HEK293 (cell line): ENCODE results near the gene TRPC4AP.

Experiments used
- CTCF ChIA-PET: fragments of 350-600 bp; formaldehyde crosslinking; extraction: SDS; loops from one replicate; lab custom pipeline; 2021; ENCODE audit warnings: antibody characterized with exemption; lab: Yijun Ruan, JAX
- POLR2A ChIA-PET: fragments of 300-600 bp; formaldehyde crosslinking; extraction: SDS; loops from one replicate; lab custom pipeline; 2020; ENCODE audit warnings: antibody characterized with exemption, inconsistent platforms; lab: Yijun Ruan, JAX
- H3K27ac ChIP-seq: fragments of 200-500 bp; sonication (Bioruptor generic); 2 replicates; pipeline ENCODE4 v1.5.1; 2014; ENCODE audit warnings: low read depth, low read length, control low read depth, inconsistent platforms; ENCODE audit errors: extremely low read depth
- H3K36me3 ChIP-seq, 2 experiments: fragments of 200-500 bp in 1 of 2; sonication (Bioruptor generic) in 1 of 2; 1 replicate in 1 of 2; 2 replicates in 1 of 2; pipeline ENCODE4 v1.5.1; 2014 to 2017; ENCODE audit warnings: inconsistent platforms in 2 of 2, low read length in 2 of 2; ENCODE audit not compliant: control insufficient read depth in 2 of 2, insufficient read depth in 1 of 2
- H3K4me1 ChIP-seq: fragments of 200-500 bp; sonication (Bioruptor generic); 2 replicates; pipeline ENCODE4 v1.5.1; 2014; ENCODE audit warnings: mild to moderate bottlenecking, low read length, inconsistent platforms; ENCODE audit not compliant: control insufficient read depth, insufficient read depth
- H3K4me3 ChIP-seq: 2 replicates; pipeline ENCODE4 v1.5.1; 2011; ENCODE audit warnings: low read depth, mild to moderate bottlenecking, control low read depth, low read length, moderate library complexity
- H3K9me3 ChIP-seq: fragments of 200-500 bp; sonication (Bioruptor generic); 2 replicates; pipeline ENCODE4 v1.5.1; 2014; ENCODE audit warnings: low read depth, low read length, inconsistent platforms; ENCODE audit not compliant: control insufficient read depth, insufficient read depth
- EGR2 ChIP-seq: fragments of 450-650 bp; formaldehyde crosslinking; IDR thresholded peaks from 2 replicates; pipeline ENCODE4 v1.5.1; 2016; ENCODE audit warnings: low read depth, missing biosample characterization, missing genetic modification characterization
- GLIS2 ChIP-seq: fragments of 450-650 bp; formaldehyde crosslinking; IDR thresholded peaks from 2 replicates; pipeline ENCODE4 v1.5.1; 2016; ENCODE audit warnings: missing biosample characterization, missing genetic modification characterization
- OSR2 ChIP-seq: fragments of 450-650 bp; formaldehyde crosslinking; IDR thresholded peaks from 2 replicates; pipeline ENCODE4 v1.5.1; 2016; ENCODE audit warnings: missing biosample characterization, missing genetic modification characterization
- PRDM10 ChIP-seq: fragments of 450-650 bp; formaldehyde crosslinking; IDR thresholded peaks from 2 replicates; pipeline ENCODE4 v1.5.1; 2016; ENCODE audit warnings: missing biosample characterization, missing genetic modification characterization
- SP2 ChIP-seq: fragments of 450-650 bp; formaldehyde crosslinking; IDR thresholded peaks from 2 replicates; pipeline ENCODE4 v1.5.1; 2016; ENCODE audit warnings: missing biosample characterization, missing genetic modification characterization
- WT1 ChIP-seq: fragments of 450-650 bp; formaldehyde crosslinking; IDR thresholded peaks from 2 replicates; pipeline ENCODE4 v1.5.1; 2016; ENCODE audit warnings: missing biosample characterization, missing genetic modification characterization
- YY2 ChIP-seq: fragments of 450-650 bp; formaldehyde crosslinking; IDR thresholded peaks from 2 replicates; pipeline ENCODE4 v1.5.1; 2016; ENCODE audit warnings: missing biosample characterization, missing genetic modification characterization
- ZFP37 ChIP-seq: fragments of 450-650 bp; formaldehyde crosslinking; IDR thresholded peaks from 2 replicates; pipeline ENCODE4 v1.5.1; 2016; ENCODE audit warnings: missing biosample characterization, missing genetic modification characterization
- ZFP69B ChIP-seq: fragments of 450-650 bp; formaldehyde crosslinking; IDR thresholded peaks from 2 replicates; pipeline ENCODE4 v1.5.1; 2016; ENCODE audit warnings: missing biosample characterization, missing genetic modification characterization
- ZNF112 ChIP-seq: fragments of 450-650 bp; formaldehyde crosslinking; IDR thresholded peaks from 2 replicates; pipeline ENCODE4 v1.5.0; 2017; ENCODE audit warnings: missing biosample characterization, missing genetic modification characterization
- ZNF157 ChIP-seq: fragments of 450-650 bp; formaldehyde crosslinking; IDR thresholded peaks from 2 replicates; pipeline ENCODE4 v1.5.1; 2016; ENCODE audit warnings: missing biosample characterization, missing genetic modification characterization
- ZNF16 ChIP-seq: fragments of 450-650 bp; formaldehyde crosslinking; IDR thresholded peaks from 2 replicates; pipeline ENCODE4 v1.5.1; 2016; ENCODE audit warnings: low read depth, missing biosample characterization, missing genetic modification characterization
- ZNF175 ChIP-seq: fragments of 450-650 bp; formaldehyde crosslinking; IDR thresholded peaks from 2 replicates; pipeline ENCODE4 v1.5.1; 2016; ENCODE audit warnings: missing biosample characterization, missing genetic modification characterization
- ZNF23 ChIP-seq: fragments of 450-650 bp; formaldehyde crosslinking; IDR thresholded peaks from 2 replicates; pipeline ENCODE4 v1.5.1; 2016; ENCODE audit warnings: missing biosample characterization, missing genetic modification characterization, borderline replicate concordance
- ZNF416 ChIP-seq: fragments of 450-650 bp; formaldehyde crosslinking; IDR thresholded peaks from 2 replicates; pipeline ENCODE4 v1.5.1; 2016; ENCODE audit warnings: missing biosample characterization, missing genetic modification characterization
- ZNF548 ChIP-seq: fragments of 450-650 bp; formaldehyde crosslinking; IDR thresholded peaks from 2 replicates; pipeline ENCODE4 v1.5.1; 2016; ENCODE audit warnings: missing biosample characterization, missing genetic modification characterization
- ZNF555 ChIP-seq: fragments of 450-650 bp; formaldehyde crosslinking; conservative IDR thresholded peaks from 2 replicates; pipeline ENCODE4 v1.5.1; 2017; ENCODE audit warnings: missing biosample characterization, mild to moderate bottlenecking, missing genetic modification characterization, inconsistent platforms
- ZNF571 ChIP-seq: fragments of 450-650 bp; formaldehyde crosslinking; IDR thresholded peaks from 2 replicates; pipeline ENCODE4 v1.5.0; 2017; ENCODE audit warnings: missing biosample characterization, missing genetic modification characterization
- ZNF704 ChIP-seq: fragments of 450-650 bp; formaldehyde crosslinking; IDR thresholded peaks from 2 replicates; pipeline ENCODE4 v1.5.1; 2016; ENCODE audit warnings: missing biosample characterization, missing genetic modification characterization
- TF ChIP-seq, protein P1 (sequence below): fragments of 450-650 bp; formaldehyde crosslinking; IDR thresholded peaks from 2 replicates; pipeline ENCODE4 v1.5.1; 2016; ENCODE audit warnings: missing biosample characterization, missing genetic modification characterization, borderline replicate concordance

The TRPC4AP gene

DNA sequence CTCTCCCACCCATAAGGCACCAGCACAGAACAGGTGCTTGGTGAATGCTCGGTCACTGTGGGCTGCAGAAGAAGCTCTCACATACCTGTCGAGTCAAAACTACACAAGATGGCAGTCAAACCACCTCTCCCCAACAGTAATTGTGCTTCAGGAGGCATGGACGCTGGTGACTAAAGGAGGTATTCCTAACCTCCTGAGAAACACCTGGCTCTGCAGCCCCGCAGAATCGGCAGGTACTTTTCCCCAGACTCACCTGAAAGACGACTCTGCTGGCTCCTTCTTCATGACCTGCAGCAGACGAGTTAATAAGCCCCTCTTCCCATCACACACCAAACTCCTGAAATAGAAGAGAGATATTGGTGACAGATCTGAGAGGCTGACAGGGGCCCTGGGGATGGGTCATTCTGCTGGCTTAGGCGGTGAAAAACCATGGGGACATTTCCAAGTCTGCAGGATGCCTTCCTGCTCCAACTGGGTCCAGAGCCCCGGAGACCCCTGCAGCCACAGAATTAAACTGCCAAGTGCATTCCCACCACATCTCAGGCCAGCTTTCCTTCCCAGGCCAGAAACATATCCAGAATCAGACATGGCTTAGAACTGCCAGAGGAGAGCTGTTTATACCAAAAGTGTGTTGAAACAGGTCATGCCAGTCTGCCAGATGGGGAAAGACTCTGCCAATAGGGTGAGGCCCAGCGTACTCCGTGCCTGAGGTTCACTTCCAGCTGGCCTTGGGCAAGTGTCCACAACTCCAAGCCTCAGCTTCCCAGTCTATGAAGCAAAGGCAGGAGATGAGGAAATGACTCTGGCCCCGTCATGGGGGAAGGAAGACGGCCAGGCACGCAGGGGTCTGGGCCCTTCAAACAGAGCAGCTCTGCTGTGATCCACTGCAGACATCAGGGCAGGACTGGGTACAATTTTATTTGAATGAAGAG lies 83.9 kb downstream of the TRPC4AP start:
- no peaks in the 10 kb centered on the region for H3K9me3 ChIP-seq
- H3K36me3 ChIP-seq: peaks cover 8 to 97% of the 10 kb centered on the region in 2 experiments
- no peaks in the 10 kb centered on the region for H3K4me1 ChIP-seq

DNA sequence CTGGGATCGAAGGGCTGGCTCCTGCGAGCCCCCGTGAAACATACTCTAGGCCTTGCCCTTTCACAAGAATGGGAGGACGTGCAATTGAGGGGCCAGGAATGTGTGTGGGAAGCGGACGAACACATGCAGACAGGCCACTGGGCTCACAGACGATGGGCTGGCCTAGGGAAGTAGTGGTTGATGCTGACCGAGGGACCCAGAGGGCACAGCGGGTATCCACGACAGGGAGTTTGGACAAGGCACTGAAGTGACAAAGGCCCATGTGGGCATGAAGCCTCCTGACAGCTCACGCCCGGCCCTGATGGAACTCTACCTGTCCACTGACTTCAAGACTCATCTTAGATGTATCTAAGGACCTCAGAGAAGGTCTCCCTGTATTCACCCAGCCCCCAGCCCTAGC lies 84.7 kb downstream of the TRPC4AP start:
- H3K4me1 ChIP-seq: no peaks in the 10 kb centered on the region
- ChIA-PET POLR2A (no interaction called here), CTCF (no interaction called here)
- H3K4me3 ChIP-seq: no peak overlapping the region
- no peaks in the 10 kb centered on the region for H3K9me3 ChIP-seq
- H3K36me3 ChIP-seq: peaks cover 4 to 97% of the 10 kb centered on the region in 2 experiments
- no peak overlapping the region for H3K27ac ChIP-seq
- no peak for TF ChIP-seq ZFP69B (tag by site-specific recombination)
- no peak for TF ChIP-seq ZNF112 (tag by site-specific recombination)
- no peak for TF ChIP-seq ZNF571 (tag by site-specific recombination)
- TF ChIP-seq PRDM10: no peak
- no peak for TF ChIP-seq ZNF175 (tag by site-specific recombination)
- no peak for TF ChIP-seq WT1 (tag by site-specific recombination)
- TF ChIP-seq, all 188 proteins: peak for 0

More for the DNA sequence above, 83.9 kb downstream of the TRPC4AP start:
- POLR2A ChIA-PET: no interaction called here
- H3K4me3 ChIP-seq: no peak overlapping the region
- H3K27ac ChIP-seq: no peak overlapping the region
- TF ChIP-seq ZNF548 (tag by site-specific recombination): no peak
- no peak for TF ChIP-seq GLIS2 (tag by site-specific recombination)
- CTCF ChIA-PET: interaction anchor here (0.6 to 0.9 kb wide), 4 partner anchors 8 to 239 kb away, joined by 3 to 4 read pairs (median 4); no protein-coding TSS in a partner anchor

DNA sequence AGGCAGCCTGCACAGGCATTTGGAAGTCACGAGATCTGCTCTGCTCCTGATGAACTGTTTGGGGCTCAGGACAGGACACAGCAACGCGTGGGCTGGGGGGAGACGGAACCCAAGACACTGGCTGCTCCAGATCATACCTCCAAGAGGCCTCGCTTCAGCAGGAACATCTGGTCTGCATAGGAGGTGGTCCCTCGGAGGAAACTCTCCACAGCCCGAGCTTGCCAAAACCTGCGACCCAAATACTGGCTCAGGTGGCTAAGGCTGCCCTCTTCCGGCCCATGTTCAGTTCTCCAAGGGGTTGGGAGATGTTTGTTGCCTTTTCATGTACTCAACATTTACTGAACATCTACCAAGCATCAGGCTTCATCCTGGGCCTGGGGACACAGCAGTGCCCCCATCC lies 85.2 kb downstream of the TRPC4AP start:
- ChIA-PET CTCF (no interaction called here), POLR2A (no interaction called here)
- no peak overlapping the region for H3K4me3 ChIP-seq
- no peak overlapping the region for H3K27ac ChIP-seq
- TF ChIP-seq ZNF16 (no peak), ZNF704 (tag by site-specific recombination) (no peak), ZNF416 (no peak), ZNF23 (no peak), ZNF157 (tag by site-specific recombination) (no peak), OSR2 (tag by site-specific recombination) (no peak), YY2 (tag by site-specific recombination) (no peak), ZFP37 (tag by site-specific recombination) (no peak), ZNF555 (tag by site-specific recombination) (no peak), EGR2 (no peak), SP2 (tag by site-specific recombination) (no peak)
- TF ChIP-seq, protein P1, sequence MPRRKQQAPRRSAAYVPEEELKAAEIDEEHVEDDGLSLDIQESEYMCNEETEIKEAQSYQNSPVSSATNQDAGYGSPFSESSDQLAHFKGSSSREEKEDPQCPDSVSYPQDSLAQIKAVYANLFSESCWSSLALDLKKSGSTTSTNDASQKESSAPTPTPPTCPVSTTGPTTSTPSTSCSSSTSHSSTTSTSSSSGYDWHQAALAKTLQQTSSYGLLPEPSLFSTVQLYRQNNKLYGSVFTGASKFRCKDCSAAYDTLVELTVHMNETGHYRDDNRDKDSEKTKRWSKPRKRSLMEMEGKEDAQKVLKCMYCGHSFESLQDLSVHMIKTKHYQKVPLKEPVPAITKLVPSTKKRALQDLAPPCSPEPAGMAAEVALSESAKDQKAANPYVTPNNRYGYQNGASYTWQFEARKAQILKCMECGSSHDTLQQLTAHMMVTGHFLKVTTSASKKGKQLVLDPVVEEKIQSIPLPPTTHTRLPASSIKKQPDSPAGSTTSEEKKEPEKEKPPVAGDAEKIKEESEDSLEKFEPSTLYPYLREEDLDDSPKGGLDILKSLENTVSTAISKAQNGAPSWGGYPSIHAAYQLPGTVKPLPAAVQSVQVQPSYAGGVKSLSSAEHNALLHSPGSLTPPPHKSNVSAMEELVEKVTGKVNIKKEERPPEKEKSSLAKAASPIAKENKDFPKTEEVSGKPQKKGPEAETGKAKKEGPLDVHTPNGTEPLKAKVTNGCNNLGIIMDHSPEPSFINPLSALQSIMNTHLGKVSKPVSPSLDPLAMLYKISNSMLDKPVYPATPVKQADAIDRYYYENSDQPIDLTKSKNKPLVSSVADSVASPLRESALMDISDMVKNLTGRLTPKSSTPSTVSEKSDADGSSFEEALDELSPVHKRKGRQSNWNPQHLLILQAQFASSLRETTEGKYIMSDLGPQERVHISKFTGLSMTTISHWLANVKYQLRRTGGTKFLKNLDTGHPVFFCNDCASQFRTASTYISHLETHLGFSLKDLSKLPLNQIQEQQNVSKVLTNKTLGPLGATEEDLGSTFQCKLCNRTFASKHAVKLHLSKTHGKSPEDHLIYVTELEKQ: no peak
- no peaks in the 10 kb centered on the region for H3K4me1 ChIP-seq
- no peaks in the 10 kb centered on the region for H3K9me3 ChIP-seq
- peaks cover 4 to 97% of the 10 kb centered on the region in 2 experiments for H3K36me3 ChIP-seq
